WERI-Rb-1 (cell line): ENCODE measurements around the gene PNPLA2.

ENCODE experiments used
- DNase-seq: peaks from one replicate; pipeline ENCODE4 v3.0.0-alpha.2; 2020
- H3K27ac ChIP-seq: fragments of 250-450 bp; sonication (Bioruptor Pico); 2 replicates; pipeline ENCODE4 v1.5.1; 2020; ENCODE audit warnings: mild to moderate bottlenecking, moderate library complexity
- H3K27me3 ChIP-seq: fragments of 250-450 bp; sonication (Bioruptor Pico); 2 replicates; pipeline ENCODE4 v1.5.1; 2021; ENCODE audit warnings: mild to moderate bottlenecking, low read depth, moderate library complexity; ENCODE audit not compliant: insufficient read depth, severe bottlenecking
- H3K36me3 ChIP-seq: fragments of 250-450 bp; sonication (Bioruptor Pico); 2 replicates; pipeline ENCODE4 v1.5.1; 2020; ENCODE audit warnings: mild to moderate bottlenecking, moderate library complexity
- H3K4me3 ChIP-seq: 2 replicates; pipeline ENCODE4 v1.5.1; 2011; ENCODE audit warnings: low read depth, mild to moderate bottlenecking, control low read depth, low read length
- H3K9me3 ChIP-seq: fragments of 250-450 bp; sonication (Bioruptor Pico); 2 replicates; pipeline ENCODE4 v1.5.1; 2021; ENCODE audit warnings: mild to moderate bottlenecking, moderate library complexity; ENCODE audit not compliant: severe bottlenecking
- CTCF ChIP-seq: IDR thresholded peaks from 2 replicates; pipeline ENCODE4 v1.5.1; 2011; ENCODE audit warnings: low read depth, mild to moderate bottlenecking, control low read depth, inconsistent platforms, low read length

Gene PNPLA2

GRCh38 chr11:859394-860131 lies 40.8 kb downstream of the PNPLA2 start:
- H3K36me3 ChIP-seq: peaks cover 5% of the 10 kb centered on the region; the same call in 1 of the 2 replicates
- TF ChIP-seq CTCF: no peak
- peak; percentile 80 for DNase-seq

GRCh38 chr11:860234-861104 lies 41.8 kb downstream of the PNPLA2 start:
- TF ChIP-seq CTCF: no peak
- H3K27me3 ChIP-seq: no peaks in the 10 kb centered on the region
- no peak overlapping the region for H3K4me3 ChIP-seq
- H3K27ac ChIP-seq: peak overlapping the region; percentile 26
- no peak for DNase-seq
- H3K9me3 ChIP-seq: no peaks in the 10 kb centered on the region
- peaks cover 6% of the 10 kb centered on the region for H3K36me3 ChIP-seq

More at GRCh38 chr11:859394-860131, 40.8 kb downstream of the PNPLA2 start:
- Histone ChIP-seq H3K27ac (peak overlapping the region; percentile 26), H3K27me3 (no peaks in the 10 kb centered on the region), H3K9me3 (no peaks in the 10 kb centered on the region), H3K4me3 (no peak overlapping the region)

DNA sequence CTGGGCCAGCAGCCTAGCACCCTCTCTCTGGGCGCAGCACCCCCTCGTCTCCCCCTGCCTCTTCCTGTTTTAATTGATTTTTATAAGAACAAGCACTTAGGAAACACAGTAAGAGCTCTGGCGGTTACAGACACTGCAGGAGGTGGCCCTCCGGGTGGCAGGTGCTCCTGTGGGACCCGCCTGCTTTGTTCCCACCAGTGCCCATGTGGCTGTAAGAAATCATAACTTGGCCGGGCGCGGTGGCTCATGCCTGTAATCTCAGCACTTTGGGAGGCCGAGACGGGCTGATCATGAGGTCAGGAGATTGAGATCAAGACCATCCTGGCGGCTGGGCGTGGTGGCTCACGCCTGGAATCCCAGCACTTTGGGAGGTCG lies 42.4 kb downstream of the PNPLA2 start:
- H3K4me3 ChIP-seq: no peak overlapping the region
- peaks cover 12% of the 10 kb centered on the region for H3K36me3 ChIP-seq
- no peaks in the 10 kb centered on the region for H3K9me3 ChIP-seq
- H3K27me3 ChIP-seq: no peaks in the 10 kb centered on the region
- no peak for DNase-seq
- no peak for TF ChIP-seq CTCF
- no peak overlapping the region for H3K27ac ChIP-seq

- Histone ChIP-seq H3K4me3 (peak overlapping the region; percentile 42), H3K9me3 (no peaks in the 10 kb centered on the region), H3K27ac (peak overlapping the region; percentile 82), H3K27me3 (no peaks in the 10 kb centered on the region), H3K36me3 (peaks cover 21% of the 10 kb centered on the region)
- DNase-seq: peak; percentile 93
- no peak for TF ChIP-seq CTCF
These were observed 43.5 kb downstream of the PNPLA2 start for GRCh38 chr11:862081-862661.

DNA sequence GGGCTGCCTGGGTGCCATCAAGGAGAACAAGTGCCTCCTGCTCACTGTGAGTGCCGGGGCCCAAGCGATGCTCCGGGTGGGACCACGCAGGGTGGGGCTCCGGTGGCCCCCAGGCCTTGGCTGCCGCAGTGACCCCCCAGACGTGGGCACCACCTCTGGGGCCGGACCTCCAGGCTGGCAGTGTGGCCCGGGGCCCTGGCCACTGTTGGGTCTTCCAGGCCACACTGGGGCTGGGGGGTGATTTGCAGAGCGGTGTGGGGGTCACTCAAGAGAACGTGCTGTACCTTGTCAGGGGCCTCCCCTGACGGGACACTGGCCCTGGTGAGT lies 43.9 kb downstream of the PNPLA2 start:
- no peaks in the 10 kb centered on the region for H3K27me3 ChIP-seq
- H3K4me3 ChIP-seq: peak overlapping the region; percentile 42
- TF ChIP-seq CTCF: no peak
- no peaks in the 10 kb centered on the region for H3K9me3 ChIP-seq
- peaks cover 22% of the 10 kb centered on the region for H3K36me3 ChIP-seq
- H3K27ac ChIP-seq: peak overlapping the region; percentile 82
- no peak for DNase-seq
